Activated CD8-positive, alpha-beta memory T cell treated with anti-CD3 and anti-CD28 coated beads, Interleukin-2, amount 50 U/mL, for 4 hours (primary cell): ENCODE data around the gene TRNT1.
A peak's percentile ranks its signal among the peaks of the same experiment; 100 is the strongest.

ENCODE experiments used
- DNase-seq: peaks from one replicate; pipeline ENCODE4 v3.0.0-alpha.2; 2020

Gene TRNT1

DNA sequence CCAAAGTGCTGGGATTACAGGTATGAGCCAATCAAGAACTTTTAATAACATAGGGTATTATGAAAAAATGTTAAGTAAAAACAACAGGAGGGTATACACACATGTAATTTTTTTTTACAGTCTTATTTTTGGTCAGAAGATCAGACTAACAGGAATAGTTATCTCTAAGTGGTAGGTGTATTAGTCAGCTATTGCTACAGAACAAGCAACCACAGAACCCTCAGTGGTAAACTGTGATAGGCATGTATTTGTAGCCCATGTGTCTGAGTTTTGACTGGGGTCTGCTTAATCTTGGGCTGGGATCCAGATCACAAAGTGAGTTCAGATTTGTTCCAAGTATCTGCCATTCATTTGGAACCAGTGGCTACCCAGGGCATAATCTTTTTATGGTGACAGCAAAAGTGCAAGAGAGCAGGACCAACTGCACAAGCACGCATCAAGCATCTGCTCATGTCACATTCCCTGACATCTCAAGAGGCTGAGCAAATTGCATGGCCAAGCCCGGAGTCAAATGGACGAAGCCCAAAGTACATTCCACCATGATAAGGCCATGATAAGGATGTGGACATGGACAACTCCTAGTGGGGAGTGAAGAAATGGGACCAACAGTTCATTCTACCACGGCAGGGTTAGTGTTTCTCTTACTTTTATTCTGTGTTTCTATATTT is 13.6 kb upstream of the TRNT1 start:
- DNase-seq, result no peak

DNA sequence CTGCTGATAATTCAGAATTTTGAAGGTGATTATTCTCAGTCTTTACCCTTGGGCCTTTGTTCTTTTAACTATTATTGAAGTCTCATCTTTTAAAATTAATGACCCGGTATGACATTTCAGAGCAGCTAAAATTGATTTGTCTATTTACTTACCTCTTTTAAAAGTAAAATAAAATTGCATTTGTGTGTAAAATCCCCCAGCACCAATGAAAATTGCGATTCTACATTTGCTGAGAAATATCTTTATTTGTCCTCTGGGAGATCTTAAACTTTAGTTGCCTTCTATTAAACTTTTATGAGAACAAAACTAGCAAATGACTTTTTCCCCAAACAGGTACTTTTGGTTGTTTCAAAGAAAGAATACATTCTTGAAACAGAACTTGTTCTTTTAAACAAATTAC is 9.1 kb upstream of the TRNT1 start:
- DNase-seq, result no peak

DNA sequence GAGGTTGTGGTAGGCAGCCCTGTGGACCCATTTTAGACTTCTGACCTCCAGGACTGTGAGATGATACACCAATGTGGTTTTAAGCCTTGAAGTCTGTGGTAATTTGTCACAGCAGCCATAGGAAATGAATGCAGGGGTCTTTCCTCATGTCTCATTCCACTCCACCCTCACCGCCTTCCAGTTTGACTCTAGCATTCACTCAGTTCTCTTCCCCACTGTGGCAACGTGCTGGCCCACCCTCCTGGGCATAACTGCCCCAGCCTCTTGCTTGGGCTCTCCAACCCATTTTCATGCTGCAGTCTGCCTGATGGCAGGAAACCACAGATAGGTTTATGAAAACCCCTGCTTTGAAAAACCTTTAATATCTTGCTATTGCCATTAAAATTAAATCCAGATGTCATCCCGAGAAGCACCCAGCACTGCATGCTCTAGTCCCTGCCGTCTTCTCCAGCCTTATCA is 7.3 kb upstream of the TRNT1 start:
- DNase-seq, result no peak

DNA sequence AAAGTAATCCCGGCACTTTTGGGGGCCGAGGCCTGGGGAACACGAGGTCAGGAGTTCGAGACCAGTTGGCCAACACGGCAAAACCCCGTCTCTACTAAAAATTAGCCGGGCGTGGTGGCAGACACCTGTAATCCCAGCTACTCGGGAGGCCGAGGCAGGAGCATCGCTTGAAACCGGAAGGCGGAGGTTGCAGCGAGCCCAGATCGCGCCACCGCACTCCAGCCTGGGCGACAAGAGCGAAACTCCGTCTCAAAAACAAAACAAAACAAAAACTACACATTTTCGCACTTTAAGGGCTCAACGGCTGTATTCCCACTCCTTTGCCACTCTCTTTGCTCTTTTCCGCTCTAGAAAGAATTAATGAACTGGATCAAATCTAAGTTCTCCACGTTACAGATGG is 763 bp upstream of the TRNT1 start:
- DNase-seq, result no peak

DNA sequence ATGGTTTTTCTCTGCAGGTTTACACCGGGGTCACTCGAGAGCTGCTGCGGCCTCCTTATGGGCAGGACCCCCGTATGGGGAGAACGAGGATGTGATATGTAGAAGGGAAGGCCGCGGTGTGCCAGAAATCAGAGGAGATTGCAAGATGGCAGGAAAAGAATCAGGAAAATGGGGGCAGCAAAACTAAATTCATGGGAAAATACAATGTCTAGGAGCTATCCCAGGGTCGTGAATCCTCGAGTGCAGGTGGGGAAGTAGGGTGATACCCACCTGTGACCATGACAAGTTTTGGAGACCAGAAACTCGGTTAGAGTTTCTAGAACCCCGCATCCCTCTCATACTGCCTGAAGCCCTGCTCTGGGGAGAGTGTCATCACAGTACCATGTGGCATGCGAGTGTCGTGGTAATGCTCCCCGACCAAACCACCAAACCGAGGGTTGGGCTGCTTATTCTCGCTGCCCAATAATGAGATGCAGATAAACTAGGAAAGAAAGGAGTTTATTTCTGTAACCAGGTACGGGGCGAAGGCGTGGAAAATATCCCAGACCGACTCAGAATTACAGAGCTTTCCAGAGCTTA is 781 bp downstream of the TRNT1 start:
- DNase-seq, result peak; percentile 34

DNA sequence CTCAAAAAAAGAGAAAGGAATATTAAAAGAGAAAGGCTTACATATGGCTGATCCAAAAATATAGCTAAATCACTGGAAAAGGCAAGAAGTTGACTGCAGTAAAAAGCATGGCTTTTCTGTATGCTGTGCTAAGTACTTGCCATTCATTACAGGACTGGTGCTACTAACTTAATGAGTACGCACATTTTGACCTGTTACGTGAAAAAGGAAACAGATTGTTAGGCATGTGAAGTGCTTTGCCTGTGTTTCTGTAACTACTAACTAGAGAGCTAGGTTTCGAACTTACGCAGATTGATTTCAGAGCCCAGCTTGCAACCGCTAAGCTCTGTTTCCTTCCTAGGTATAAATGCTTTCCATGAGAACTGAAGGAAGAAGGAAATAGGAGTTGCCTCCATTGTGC is 2.8 kb downstream of the TRNT1 start:
- no peak for DNase-seq

DNA sequence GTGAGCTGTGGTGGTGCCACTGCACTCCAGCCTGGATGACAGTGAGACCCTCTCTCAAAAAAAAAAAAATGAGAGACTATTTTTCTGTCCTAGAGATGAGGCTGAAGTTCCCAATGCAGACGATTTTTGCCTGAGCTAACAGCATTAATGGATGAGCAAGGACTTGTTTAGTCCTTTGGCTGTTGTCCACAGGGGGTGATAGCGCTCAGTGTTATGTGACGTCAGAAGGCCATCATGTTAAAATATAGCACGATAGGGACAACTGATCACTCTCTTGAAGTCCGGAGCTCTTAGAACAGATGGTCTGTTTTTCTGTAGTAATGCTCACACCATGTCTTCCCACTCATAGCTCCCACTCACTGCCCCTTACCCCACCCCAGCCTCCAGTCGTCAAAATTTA is 6.8 kb downstream of the TRNT1 start:
- DNase-seq, result no peak

DNA sequence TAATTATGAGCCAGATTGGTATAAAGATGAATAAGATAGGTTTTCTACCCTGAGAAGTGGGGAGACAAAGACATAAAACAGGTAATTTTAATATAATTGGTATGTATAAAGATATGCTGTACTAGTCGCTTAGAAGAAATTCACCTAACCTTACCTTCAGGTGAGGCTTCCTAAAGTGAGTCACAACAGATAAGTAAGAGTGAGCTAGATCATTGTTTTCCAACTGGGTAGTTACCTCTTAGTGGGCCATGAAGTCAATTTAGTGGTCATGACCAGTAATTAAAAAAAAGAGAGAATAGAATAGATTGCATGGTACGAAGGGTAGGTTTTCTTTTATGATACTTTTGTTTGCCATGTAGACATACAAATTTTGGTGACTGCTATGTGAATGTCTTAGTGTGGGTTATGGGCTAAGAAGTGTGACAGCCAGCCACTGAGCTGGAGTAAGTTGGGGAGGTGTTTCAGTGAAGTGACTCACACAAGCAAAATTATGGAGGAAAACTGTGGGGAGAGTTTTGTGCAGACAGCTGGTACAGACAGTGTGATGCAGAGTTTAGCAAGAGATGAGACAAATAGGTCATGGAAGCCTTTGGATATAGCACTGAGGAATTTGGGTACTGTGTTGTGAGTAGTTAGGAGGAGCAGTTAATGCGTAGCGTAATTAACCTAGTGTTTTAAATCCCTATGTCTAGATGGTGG is 8.2 kb downstream of the TRNT1 start:
- no peak for DNase-seq

DNA sequence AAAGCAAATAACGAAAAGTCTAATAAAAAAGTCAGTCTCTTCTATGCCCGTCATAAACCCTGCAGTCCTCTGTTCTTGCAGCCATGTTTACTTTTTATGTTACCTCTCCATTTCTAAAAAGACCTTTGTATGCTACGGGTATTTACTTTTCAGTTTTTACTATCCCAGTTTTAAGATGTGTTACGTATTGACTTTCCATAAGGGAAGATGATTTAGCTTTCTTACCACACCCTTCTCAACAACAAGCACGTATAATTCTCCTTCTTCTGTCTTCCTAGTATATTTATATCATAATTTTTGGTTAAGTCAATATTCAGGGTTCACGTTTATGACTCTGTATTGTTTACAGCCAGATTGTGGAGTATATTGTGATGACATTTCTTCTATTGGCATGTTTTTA is 10.8 kb downstream of the TRNT1 start:
- DNase-seq, result no peak

DNA sequence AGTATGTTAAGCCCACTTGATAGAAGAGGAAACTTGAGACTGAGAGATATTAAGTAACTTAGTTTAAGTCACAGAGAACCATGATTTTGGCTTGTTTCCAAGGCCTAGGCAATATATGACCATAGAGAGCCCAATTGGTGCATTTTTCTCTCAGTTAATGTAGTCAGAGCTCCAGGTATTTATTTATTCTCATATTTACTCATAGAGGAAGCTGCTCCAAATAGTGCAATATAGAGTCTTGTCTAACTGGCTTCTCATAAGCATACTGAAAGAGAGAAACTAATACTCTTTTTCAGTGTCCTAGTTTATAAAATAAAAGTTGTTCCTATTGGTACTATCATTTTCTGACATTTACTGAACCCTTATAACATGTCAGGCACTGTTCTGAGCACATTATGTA is 15.2 kb downstream of the TRNT1 start:
- DNase-seq, result no peak

DNA sequence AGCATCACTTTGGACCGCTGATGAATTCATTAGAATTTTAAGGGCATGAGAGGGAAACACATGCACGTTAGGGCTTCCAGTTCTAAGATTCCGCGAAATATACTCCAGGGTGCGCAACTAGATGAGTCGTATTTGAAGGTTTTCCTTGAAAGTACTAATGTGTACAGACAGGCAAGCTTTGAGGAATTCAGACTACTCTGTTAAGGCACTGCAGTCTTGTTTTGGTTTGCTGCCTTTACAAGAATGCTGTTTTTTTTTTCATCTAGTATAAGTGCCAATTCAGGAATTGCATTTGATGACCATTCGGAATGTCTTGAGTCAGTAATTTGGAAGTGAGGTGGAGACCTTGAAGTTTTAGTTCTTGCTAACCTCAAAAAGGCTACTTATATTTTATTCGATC is 19.1 kb downstream of the TRNT1 start:
- no peak for DNase-seq

DNA sequence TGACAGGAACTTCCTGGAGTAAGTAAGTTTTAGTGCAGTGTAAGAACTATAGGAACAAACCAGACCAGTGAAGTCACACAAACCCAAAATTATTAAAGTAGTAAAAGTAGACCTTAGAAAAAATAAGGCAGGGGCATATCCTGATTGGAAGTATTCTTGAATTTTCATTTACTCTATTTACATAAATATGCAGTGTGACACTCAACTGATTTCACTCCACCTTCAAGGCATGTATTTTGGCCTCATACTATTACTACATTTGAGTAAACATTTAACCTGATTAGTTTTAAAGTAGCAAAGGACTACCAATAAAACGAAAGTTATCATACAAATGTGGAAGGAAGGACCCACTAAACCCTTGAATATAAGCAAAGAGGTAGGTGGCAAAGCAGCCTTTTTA is 22.8 kb downstream of the TRNT1 start:
- no peak for DNase-seq

DNA sequence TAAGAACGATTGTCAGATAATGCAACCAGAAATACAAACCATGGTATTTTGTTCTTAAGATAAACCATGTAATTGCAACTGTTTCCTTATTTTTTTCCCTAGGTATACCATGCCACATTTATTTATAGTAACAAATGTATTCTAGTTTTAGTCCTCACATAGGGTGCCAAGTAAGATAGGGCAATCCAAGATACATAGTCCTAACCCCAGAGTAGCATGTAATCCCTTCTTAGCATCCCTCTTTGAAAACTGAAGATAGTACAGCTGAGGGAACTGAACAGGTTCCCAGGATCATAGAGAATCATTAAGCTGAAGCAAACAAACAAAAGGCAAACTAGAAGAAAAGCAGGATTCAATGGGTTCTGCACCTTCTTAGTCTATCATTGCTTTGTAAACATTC is 24.8 kb downstream of the TRNT1 start:
- DNase-seq, result no peak

DNA sequence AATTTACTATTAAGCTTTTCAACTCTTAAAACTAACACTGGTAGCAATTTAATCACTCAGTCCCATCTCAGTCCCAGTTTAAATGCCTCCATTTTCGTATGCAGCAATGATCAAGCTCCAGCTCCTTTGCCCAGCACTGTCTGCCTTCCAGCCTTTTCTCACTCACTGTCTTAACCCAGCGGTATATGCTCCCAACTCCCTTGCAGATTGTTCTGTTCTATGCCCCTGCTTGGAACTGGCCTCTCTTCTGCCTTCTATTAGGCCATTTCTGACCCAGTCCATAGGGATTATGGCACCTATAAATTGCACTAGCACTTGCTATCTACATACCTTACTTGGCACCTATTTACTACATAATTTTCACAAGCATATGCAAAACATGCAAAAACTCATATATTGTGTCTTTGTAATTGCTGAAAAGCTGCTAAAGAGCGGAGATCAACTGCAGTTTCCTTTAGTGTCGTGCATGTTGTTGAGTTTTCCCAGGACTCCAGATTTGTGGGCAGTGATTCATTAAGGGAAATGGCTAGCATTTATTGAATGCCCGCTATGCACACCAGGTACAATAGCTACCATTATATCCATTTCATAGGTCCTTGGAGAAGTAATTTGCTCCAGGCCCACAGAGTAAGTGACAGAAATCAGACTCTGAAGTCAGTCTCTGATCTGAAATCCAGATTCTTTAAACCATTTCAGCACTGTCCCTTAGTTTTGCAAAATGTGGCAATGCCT is 28.3 kb downstream of the TRNT1 start:
- DNase-seq, result no peak

DNA sequence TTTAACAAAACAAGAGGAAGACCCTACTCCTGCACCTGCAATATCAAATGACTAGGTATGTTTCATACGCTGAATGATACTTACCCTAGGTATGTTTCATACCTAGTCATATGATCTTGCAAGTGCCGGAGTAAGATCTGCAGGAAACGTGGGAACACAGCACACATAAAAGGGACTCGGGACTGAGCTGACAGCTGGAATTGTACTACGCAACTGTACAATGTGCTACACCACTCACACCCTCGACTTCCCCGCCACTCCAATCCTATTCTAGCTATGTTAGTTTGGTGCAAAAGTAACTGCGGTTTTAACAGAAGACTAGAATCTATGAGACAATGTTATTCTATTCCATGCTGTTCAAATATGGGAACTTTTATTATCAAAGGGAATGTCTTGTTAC is 30.7 kb downstream of the TRNT1 start:
- DNase-seq, result no peak

DNA sequence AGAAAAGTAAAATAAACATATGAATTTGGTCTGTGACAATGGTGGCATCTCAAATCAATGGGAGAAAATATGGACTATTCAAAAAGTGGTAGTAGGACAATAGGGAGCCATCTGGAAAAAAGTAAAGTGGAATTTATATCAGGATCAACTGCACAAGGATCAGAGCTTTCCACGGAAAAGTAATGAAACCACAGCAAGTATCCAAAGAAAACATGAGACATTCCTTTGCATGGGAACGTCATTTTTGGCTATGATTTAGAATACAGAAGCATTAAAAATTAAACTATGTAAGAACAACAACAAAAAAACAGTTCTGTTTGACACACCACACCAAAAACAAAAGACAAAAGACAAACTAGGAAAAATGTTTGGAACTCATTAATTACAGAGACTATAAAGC is 34.1 kb downstream of the TRNT1 start:
- DNase-seq, result no peak

DNA sequence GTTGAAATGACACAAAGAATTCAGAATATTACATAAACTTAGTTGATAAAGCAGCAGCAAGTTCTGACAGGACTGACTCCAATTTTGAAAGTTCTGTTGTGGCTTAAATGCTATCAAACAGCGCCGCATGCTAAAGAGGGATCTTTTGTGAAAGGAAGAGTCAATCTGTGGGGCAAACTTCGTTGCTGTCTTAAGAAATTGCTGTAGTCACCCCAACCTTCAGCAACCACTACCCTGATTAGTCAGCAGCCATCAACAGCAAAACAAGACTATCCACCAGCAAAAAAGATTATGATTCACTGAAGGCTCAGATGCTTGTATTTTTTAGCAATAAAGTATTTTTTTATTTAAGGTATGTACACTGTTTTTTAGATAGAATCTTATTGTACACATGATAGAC is 38.5 kb downstream of the TRNT1 start:
- no peak for DNase-seq

DNA sequence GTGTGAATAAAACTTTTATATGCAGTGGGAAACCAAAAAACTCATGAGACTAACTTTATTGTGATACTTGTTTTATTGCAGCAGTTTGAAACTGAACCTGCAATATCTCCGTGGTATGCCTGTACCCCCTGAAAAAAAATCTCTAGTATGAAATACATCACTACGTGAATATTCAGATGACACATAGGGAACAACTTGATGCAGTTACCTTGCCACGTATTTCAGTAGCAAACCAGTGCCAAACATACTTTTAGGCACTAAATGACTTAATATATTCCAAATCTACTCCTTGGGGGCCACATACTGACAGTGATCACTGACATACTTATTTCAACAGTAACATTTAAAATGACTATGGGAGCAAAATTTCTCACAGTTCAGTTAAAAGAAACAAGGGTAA is 38.9 kb downstream of the TRNT1 start:
- no peak for DNase-seq

DNA sequence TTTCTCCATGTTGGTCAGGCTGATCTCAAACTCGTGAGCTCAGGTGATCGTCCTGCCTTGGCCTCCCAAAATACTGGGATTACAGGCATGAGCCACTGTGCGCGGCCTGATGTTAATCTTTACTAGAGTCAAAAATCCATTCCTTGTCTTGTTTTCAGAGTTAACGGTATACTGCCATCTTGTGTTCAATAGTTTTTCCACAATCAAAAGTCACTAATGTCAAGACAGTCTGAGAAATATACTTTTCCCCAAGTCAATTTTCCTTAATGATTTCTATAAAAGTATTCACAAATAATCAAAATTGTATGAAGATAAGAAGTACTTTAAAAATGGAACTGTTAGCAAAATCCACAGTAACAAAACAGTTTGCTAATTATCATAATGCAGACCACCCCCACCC is 44.3 kb downstream of the TRNT1 start:
- DNase-seq, result no peak

DNA sequence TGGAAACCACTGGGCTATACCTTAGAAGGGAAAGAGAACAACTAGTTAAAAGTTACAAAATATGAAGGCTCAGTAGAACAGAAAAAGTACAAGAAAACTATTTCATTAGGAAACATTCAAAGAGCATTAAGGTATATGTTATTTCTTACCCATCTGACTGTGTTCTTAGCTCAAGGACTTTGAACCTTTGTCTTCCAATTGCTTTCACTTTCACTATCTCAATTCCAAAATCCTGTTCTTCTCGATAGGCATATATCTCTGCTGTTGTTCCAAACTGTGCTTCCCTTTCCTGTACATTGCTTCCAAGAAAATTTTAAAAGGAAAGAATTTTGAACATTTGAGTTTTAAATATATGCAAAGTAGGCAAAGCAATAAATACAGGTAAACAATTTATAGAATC is 45.9 kb downstream of the TRNT1 start:
- no peak for DNase-seq

DNA sequence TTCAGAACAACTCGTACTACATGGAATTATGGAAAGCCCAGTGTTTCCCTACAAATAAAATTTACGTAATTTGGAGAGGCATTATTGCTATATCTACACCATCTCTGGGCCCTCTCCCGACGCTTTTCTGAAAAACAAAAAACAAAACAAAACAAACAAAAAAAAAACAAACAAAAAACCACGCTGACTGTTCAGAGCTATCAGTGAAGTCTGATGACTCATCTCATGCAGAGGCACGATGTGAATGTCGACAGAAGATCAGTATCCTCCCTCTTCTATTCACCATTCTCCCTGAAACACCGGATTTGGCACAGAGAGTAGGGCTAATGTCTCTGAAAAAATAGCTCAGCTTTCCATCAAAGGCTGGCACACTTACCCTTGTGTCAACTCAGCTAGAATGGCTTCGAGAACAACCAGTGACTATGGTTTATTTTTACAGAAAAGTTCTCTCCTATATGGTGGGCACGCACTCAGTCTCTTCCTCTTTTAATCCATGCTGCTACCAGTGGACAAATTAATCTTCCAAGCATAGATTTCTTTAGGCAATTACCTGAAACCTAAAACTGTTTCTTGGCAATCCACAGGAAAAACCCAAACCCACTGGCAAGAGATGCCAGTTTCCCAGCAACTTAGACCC is 51.2 kb downstream of the TRNT1 start:
- DNase-seq, result no peak

DNA sequence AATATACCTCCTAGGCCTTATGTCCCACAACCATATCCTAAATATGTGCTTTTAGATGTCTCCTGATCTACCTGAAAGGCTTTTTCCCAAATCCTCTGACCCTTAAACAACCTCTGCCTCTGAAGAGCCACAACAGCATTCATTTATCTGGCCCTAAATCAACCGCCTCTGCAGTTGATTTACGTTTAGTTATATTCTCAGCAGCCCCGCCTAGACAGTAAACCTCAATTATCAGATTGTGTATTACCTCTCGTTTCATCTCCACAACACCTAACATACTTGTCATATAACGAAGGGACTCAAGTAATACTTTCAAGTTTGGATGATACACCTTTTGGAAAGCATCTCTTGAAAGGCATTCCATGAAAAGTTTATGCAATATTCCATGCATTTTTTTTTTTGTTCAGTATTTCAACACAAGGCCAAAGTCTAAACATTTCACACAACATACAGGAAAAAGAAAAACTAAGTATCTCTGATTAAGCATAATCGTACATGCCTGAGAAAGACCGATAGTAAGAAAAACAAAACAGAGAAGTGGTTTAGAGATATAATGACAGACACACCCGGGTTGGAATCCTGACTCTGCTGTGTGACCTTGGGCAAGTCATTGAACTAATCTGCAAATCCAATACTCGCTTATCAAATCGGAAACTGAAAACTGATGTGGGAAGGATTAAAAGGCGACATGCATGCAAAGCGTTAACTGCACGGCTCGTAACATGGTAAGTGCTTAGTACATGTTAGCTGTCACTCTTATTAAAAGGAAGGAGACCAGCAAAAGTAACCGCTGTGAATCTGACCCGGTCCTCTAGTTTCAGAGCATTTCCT is 52.0 kb downstream of the TRNT1 start:
- no peak for DNase-seq
